ENCODE results near the gene SYT1.

DNA sequence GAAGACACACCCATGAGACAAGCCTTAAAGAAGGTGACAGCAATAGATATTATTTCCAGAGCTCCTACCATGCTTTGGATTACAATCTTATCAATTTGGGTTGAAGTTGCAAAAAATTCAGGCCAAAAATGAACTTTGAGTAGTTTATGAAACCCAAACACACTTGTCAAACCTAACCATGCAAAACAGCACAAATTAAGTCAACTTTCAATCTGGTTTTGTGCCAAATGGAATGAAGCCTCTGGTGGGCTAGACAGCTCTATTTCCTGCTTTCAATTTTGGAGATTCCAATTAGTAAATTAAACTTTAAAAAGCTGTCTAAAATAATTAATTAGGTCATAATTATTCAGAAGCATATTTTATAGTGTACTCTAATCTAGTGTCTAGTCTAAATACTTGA lies 203.4 kb downstream of the SYT1 start:
- no peak for TF ChIP-seq POLR2AphosphoS5 (IDR thresholded peaks at IDR 0.05; ENCODE audit: low read depth)
- TF ChIP-seq, protein P1, sequence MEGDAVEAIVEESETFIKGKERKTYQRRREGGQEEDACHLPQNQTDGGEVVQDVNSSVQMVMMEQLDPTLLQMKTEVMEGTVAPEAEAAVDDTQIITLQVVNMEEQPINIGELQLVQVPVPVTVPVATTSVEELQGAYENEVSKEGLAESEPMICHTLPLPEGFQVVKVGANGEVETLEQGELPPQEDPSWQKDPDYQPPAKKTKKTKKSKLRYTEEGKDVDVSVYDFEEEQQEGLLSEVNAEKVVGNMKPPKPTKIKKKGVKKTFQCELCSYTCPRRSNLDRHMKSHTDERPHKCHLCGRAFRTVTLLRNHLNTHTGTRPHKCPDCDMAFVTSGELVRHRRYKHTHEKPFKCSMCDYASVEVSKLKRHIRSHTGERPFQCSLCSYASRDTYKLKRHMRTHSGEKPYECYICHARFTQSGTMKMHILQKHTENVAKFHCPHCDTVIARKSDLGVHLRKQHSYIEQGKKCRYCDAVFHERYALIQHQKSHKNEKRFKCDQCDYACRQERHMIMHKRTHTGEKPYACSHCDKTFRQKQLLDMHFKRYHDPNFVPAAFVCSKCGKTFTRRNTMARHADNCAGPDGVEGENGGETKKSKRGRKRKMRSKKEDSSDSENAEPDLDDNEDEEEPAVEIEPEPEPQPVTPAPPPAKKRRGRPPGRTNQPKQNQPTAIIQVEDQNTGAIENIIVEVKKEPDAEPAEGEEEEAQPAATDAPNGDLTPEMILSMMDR (conservative IDR thresholded peaks at IDR 0.05; ENCODE audit: low read depth in 2 of 2) = no peak
- TF ChIP-seq EZH2 (IDR thresholded peaks at IDR 0.05; ENCODE audit: low read depth, unreplicated experiment) = no peak
- TF ChIP-seq, protein P2, sequence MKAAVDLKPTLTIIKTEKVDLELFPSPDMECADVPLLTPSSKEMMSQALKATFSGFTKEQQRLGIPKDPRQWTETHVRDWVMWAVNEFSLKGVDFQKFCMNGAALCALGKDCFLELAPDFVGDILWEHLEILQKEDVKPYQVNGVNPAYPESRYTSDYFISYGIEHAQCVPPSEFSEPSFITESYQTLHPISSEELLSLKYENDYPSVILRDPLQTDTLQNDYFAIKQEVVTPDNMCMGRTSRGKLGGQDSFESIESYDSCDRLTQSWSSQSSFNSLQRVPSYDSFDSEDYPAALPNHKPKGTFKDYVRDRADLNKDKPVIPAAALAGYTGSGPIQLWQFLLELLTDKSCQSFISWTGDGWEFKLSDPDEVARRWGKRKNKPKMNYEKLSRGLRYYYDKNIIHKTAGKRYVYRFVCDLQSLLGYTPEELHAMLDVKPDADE (IDR thresholded peaks at IDR 0.05) = no peak
- TF ChIP-seq EZH2phosphoT487 (IDR thresholded peaks at IDR 0.05; ENCODE audit: unreplicated experiment) = no peak
- no peak for TF ChIP-seq JUNB (IDR thresholded peaks at IDR 0.05; ENCODE audit: unreplicated experiment)
- TF ChIP-seq, protein P3, sequence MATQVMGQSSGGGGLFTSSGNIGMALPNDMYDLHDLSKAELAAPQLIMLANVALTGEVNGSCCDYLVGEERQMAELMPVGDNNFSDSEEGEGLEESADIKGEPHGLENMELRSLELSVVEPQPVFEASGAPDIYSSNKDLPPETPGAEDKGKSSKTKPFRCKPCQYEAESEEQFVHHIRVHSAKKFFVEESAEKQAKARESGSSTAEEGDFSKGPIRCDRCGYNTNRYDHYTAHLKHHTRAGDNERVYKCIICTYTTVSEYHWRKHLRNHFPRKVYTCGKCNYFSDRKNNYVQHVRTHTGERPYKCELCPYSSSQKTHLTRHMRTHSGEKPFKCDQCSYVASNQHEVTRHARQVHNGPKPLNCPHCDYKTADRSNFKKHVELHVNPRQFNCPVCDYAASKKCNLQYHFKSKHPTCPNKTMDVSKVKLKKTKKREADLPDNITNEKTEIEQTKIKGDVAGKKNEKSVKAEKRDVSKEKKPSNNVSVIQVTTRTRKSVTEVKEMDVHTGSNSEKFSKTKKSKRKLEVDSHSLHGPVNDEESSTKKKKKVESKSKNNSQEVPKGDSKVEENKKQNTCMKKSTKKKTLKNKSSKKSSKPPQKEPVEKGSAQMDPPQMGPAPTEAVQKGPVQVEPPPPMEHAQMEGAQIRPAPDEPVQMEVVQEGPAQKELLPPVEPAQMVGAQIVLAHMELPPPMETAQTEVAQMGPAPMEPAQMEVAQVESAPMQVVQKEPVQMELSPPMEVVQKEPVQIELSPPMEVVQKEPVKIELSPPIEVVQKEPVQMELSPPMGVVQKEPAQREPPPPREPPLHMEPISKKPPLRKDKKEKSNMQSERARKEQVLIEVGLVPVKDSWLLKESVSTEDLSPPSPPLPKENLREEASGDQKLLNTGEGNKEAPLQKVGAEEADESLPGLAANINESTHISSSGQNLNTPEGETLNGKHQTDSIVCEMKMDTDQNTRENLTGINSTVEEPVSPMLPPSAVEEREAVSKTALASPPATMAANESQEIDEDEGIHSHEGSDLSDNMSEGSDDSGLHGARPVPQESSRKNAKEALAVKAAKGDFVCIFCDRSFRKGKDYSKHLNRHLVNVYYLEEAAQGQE (IDR thresholded peaks at IDR 0.05; ENCODE audit: unreplicated experiment) = no peak
- no peak for TF ChIP-seq CREB1 (CRISPR knock-in tag; IDR thresholded peaks at IDR 0.05; ENCODE audit: low read depth)
